Ishikawa (cell line): ENCODE measurements around the gene PRKCH.

ENCODE experiments used
- CEBPB ChIP-seq: IDR thresholded peaks from 2 replicates; pipeline ENCODE4 v1.6.1; 2012
- CREB1 ChIP-seq: IDR thresholded peaks from 2 replicates; pipeline ENCODE4 v1.6.1; 2012; ENCODE audit warnings: low read depth
- EGR1 ChIP-seq: IDR thresholded peaks from 2 replicates; pipeline ENCODE4 v1.6.1; 2012
- EP300 ChIP-seq: IDR thresholded peaks from 2 replicates; pipeline ENCODE4 v1.6.1; 2012; ENCODE audit warnings: borderline replicate concordance
- FOXM1 ChIP-seq: IDR thresholded peaks from 2 replicates; pipeline ENCODE4 v1.6.1; 2012; ENCODE audit warnings: low read depth, borderline replicate concordance
- NFIC ChIP-seq: IDR thresholded peaks from 2 replicates; pipeline ENCODE4 v1.6.1; 2012
- RAD21 ChIP-seq: IDR thresholded peaks from 2 replicates; pipeline ENCODE4 v1.6.1; 2012; ENCODE audit warnings: low read depth
- TAF1 ChIP-seq: IDR thresholded peaks from 2 replicates; pipeline ENCODE4 v1.6.1; 2012; ENCODE audit warnings: low read depth, mild to moderate bottlenecking
- TCF12 ChIP-seq: IDR thresholded peaks from 2 replicates; pipeline ENCODE4 v1.6.1; 2012; ENCODE audit warnings: low read depth
- TEAD4 ChIP-seq: IDR thresholded peaks from 2 replicates; pipeline ENCODE4 v1.6.1; 2012
- YY1 ChIP-seq: IDR thresholded peaks from 2 replicates; pipeline ENCODE4 v1.6.1; 2012; ENCODE audit warnings: low read depth
- ZBTB7A ChIP-seq: IDR thresholded peaks from 2 replicates; pipeline ENCODE4 v1.6.1; 2012; ENCODE audit warnings: low read depth
- TF ChIP-seq, protein P1 (sequence below): IDR thresholded peaks from 2 replicates; pipeline ENCODE4 v1.6.1; 2012; ENCODE audit warnings: low read depth, mild to moderate bottlenecking
- TF ChIP-seq, protein P2 (sequence below): IDR thresholded peaks from 2 replicates; pipeline ENCODE4 v1.6.1; 2012
- TF ChIP-seq, protein P3 (sequence below): IDR thresholded peaks from 2 replicates; pipeline ENCODE4 v1.6.1; 2012

Gene PRKCH

DNA sequence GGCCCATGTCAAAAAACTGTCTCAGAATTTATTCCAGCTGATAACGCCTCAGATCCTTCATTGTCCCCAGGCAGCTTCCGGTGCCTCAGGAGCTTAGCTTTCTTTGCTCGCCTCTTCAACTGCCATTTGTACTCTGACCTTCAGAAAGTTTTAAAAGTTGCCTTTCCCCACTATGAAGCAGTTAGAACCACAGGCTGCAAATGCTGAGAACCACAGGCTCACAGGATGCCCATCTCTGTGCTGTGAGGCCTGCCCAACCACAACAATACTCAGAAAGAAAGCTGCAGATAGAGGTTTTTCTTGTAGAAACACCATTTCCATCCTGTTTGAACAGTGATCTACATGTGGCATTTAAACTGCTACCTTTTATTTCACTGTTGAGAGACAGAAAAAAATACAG lies 131.1 kb downstream of the PRKCH start:
- TF ChIP-seq, protein P1, sequence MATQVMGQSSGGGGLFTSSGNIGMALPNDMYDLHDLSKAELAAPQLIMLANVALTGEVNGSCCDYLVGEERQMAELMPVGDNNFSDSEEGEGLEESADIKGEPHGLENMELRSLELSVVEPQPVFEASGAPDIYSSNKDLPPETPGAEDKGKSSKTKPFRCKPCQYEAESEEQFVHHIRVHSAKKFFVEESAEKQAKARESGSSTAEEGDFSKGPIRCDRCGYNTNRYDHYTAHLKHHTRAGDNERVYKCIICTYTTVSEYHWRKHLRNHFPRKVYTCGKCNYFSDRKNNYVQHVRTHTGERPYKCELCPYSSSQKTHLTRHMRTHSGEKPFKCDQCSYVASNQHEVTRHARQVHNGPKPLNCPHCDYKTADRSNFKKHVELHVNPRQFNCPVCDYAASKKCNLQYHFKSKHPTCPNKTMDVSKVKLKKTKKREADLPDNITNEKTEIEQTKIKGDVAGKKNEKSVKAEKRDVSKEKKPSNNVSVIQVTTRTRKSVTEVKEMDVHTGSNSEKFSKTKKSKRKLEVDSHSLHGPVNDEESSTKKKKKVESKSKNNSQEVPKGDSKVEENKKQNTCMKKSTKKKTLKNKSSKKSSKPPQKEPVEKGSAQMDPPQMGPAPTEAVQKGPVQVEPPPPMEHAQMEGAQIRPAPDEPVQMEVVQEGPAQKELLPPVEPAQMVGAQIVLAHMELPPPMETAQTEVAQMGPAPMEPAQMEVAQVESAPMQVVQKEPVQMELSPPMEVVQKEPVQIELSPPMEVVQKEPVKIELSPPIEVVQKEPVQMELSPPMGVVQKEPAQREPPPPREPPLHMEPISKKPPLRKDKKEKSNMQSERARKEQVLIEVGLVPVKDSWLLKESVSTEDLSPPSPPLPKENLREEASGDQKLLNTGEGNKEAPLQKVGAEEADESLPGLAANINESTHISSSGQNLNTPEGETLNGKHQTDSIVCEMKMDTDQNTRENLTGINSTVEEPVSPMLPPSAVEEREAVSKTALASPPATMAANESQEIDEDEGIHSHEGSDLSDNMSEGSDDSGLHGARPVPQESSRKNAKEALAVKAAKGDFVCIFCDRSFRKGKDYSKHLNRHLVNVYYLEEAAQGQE = no peak
- no peak for TF ChIP-seq ZBTB7A
- no peak for TF ChIP-seq YY1
- no peak for TF ChIP-seq CEBPB
- TF ChIP-seq NFIC = no peak
- TF ChIP-seq, protein P2, sequence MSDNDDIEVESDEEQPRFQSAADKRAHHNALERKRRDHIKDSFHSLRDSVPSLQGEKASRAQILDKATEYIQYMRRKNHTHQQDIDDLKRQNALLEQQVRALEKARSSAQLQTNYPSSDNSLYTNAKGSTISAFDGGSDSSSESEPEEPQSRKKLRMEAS = no peak
- TF ChIP-seq FOXM1 = no peak
- no peak for TF ChIP-seq CREB1
- TF ChIP-seq, protein P3, sequence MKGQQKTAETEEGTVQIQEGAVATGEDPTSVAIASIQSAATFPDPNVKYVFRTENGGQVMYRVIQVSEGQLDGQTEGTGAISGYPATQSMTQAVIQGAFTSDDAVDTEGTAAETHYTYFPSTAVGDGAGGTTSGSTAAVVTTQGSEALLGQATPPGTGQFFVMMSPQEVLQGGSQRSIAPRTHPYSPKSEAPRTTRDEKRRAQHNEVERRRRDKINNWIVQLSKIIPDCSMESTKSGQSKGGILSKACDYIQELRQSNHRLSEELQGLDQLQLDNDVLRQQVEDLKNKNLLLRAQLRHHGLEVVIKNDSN = no peak
- TF ChIP-seq TEAD4 = no peak
- TF ChIP-seq TAF1 = no peak
- no peak for TF ChIP-seq RAD21
- no peak for TF ChIP-seq EP300
- no peak for TF ChIP-seq TCF12
- no peak for TF ChIP-seq EGR1

DNA sequence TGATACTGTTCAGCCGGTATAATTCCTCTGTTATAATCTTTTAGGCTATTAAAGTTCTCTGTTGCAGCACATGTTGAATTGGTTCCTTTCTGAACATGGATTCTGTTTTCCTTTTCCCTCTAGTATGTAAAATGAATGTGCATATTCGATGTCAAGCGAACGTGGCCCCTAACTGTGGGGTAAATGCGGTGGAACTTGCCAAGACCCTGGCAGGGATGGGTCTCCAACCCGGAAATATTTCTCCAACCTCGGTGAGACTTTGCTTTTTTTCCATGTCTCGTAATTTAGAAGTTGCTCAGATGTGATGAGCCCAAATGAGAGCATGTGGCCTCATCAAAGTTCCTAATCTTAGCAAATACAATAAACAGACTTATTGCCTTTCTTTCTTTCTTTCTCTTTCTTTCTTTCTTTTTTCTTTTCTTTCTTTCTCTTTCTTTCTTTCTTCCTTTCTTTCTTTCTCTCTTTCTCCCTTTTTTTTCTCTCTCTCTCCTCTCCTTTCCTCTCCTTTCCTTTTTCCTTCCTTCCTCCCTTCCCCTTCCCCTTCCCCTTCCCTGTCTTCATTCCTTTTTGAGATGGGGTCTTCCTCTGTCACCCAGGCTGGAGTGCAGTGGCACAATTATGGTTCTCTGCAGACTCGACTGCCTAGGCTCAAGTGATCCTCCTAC lies 131.9 kb downstream of the PRKCH start:
- TF ChIP-seq, protein P1 = no peak
- TF ChIP-seq, protein P3 = no peak
- TF ChIP-seq TAF1 = no peak
- TF ChIP-seq EGR1 = no peak
- TF ChIP-seq TEAD4 = no peak

DNA sequence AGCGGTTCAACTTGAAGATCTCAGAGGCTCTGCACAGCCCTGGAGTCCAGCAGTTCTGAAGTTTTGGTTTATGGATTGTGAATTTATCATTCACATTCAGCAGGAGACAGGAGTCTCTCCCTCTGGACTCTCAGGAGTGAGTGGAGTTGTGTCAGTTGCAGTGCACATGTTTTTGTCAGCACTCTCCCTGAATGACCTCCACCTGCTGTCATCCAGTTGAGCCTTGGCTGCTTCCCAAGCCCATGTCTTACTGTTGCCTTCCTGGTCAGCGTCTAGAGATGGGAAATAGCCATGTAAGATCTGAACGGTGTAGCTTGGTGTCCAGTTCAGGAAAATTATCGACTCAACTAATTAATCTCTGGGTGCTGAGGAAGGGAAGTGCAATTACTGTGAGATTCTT lies 133.2 kb downstream of the PRKCH start:
- TF ChIP-seq EP300 = no peak
- TF ChIP-seq ZBTB7A = no peak
- TF ChIP-seq, protein P2 = no peak
- TF ChIP-seq CREB1 = no peak
- TF ChIP-seq, protein P3 = no peak
- TF ChIP-seq, protein P1 = no peak
- no peak for TF ChIP-seq NFIC
- no peak for TF ChIP-seq TEAD4
- no peak for TF ChIP-seq RAD21
- TF ChIP-seq TCF12 = no peak
- no peak for TF ChIP-seq FOXM1
- TF ChIP-seq YY1 = no peak
- TF ChIP-seq TAF1 = no peak
- TF ChIP-seq CEBPB = no peak
- TF ChIP-seq EGR1 = no peak

DNA sequence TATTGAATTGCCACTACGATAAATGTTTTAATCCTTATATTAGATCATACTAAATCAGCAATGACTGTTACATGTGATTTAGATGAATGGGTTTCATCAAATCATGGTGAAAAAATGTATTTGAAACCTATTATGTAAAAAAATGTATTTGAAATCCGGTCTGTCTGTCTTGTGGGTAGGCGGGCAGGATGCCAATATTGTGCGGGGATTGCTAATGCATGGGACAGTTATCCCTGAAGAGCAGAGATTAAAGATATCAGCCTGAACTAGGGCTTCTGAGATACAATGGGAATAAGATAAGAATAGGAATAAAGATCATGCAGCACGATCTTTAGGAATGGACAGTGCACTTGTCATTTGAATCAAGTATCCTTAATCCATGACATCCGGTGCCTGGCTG lies 134.0 kb downstream of the PRKCH start:
- TF ChIP-seq RAD21 = no peak
- TF ChIP-seq FOXM1 = no peak
- TF ChIP-seq, protein P2 = no peak
- TF ChIP-seq, protein P1 = no peak
- no peak for TF ChIP-seq TAF1
- TF ChIP-seq ZBTB7A = no peak
- TF ChIP-seq NFIC = no peak
- no peak for TF ChIP-seq CEBPB
- no peak for TF ChIP-seq TCF12
- no peak for TF ChIP-seq YY1
- no peak for TF ChIP-seq EGR1
- TF ChIP-seq EP300 = no peak
- TF ChIP-seq TEAD4 = no peak
- TF ChIP-seq, protein P3 = no peak
- TF ChIP-seq CREB1 = no peak
